GM12892 (cell line): Measurements from ENCODE around the gene NOXO1.

Experiments
- POLR2A ChIP-seq: IDR thresholded peaks from 2 replicates; pipeline ENCODE4 v1.6.1; 2011; ENCODE audit warnings: low read depth, low read length, control low read depth
- POLR2AphosphoS5 ChIP-seq: IDR thresholded peaks from 2 replicates; pipeline ENCODE4 v1.6.1; 2011; ENCODE audit warnings: low read depth, low read length, control low read depth

GRCh38 chr16:1950559-1950958, 30.7 kb downstream of the NOXO1 start:
- TF ChIP-seq POLR2AphosphoS5, result no peak
- TF ChIP-seq POLR2A, result no peak
